Hepatocyte (in vitro differentiated cells): ENCODE results near the gene DUSP28. TPM values are rescaled to one million over a fixed set of nuclear protein-coding genes. Genes with fewer than 3 reads are reported as not detected.

Experiments
- DNase-seq: peaks from one replicate; pipeline ENCODE4 v3.0.0-alpha.2; 2016; ENCODE audit warnings: low spot score
- H2AFZ ChIP-seq: fragments of 200-600 bp; sonication (generic); 2 replicates; pipeline ENCODE4 v1.6.0; 2016; ENCODE audit warnings: antibody characterized with exemption, mild to moderate bottlenecking
- H3K27ac ChIP-seq: fragments of 200-600 bp; sonication (generic); 2 replicates; pipeline ENCODE4 v1.5.1; 2016; ENCODE audit warnings: mild to moderate bottlenecking
- H3K27me3 ChIP-seq: fragments of 200-600 bp; sonication (generic); 2 replicates; pipeline ENCODE4 v1.6.1; 2016
- H3K36me3 ChIP-seq: fragments of 200-600 bp; sonication (generic); replicated peaks from 2 replicates; pipeline ENCODE4 v1.5.1; 2016; ENCODE audit warnings: low read depth; ENCODE audit not compliant: insufficient read depth
- H3K4me1 ChIP-seq: fragments of 200-600 bp; sonication (generic); 2 replicates; pipeline ENCODE4 v1.5.1; 2016; ENCODE audit warnings: mild to moderate bottlenecking, moderate library complexity; ENCODE audit not compliant: insufficient read depth
- H3K4me2 ChIP-seq: fragments of 200-600 bp; sonication (generic); 2 replicates; pipeline ENCODE4 v1.6.0; 2016
- H3K4me3 ChIP-seq: fragments of 200-600 bp; sonication (generic); 2 replicates; pipeline ENCODE4 v1.5.1; 2016; ENCODE audit warnings: mild to moderate bottlenecking
- H3K79me2 ChIP-seq: fragments of 200-600 bp; sonication (generic); 2 replicates; pipeline ENCODE4 v1.6.0; 2017; ENCODE audit warnings: mild to moderate bottlenecking
- H3K9me2 ChIP-seq: fragments of 200-600 bp; sonication (generic); replicated peaks from 2 replicates; pipeline ENCODE4 v1.6.0; 2017; ENCODE audit warnings: mild to moderate bottlenecking; ENCODE audit not compliant: insufficient read depth
- H3K9me3 ChIP-seq: fragments of 200-600 bp; sonication (generic); 2 replicates; pipeline ENCODE4 v1.5.1; 2016; ENCODE audit warnings: low read depth, mild to moderate bottlenecking
- H4K20me1 ChIP-seq: fragments of 200-600 bp; sonication (generic); 2 replicates; pipeline ENCODE4 v1.6.0; 2016; ENCODE audit warnings: mild to moderate bottlenecking; ENCODE audit not compliant: insufficient read depth, poor library complexity, severe bottlenecking
- EZH2 ChIP-seq: fragments of 200-600 bp; sonication (generic); IDR thresholded peaks from 2 replicates; pipeline ENCODE4 v1.6.1; 2016; ENCODE audit warnings: antibody characterized with exemption, mild to moderate bottlenecking, borderline replicate concordance
- EZH2phosphoT487 ChIP-seq: fragments of 200-600 bp; sonication (generic); IDR thresholded peaks from one replicate; pipeline ENCODE4 v1.6.1; 2018; ENCODE audit warnings: antibody characterized with exemption, mild to moderate bottlenecking, low read depth, moderate library complexity; ENCODE audit not compliant: unreplicated experiment, severe bottlenecking
- WGBS: methylation state at CpG from one replicate; pipeline ENCODE4 v1.1.6; 2016; ENCODE audit warnings: low lambda C conversion rate; ENCODE audit errors: missing lambda C conversion rate; 5-methylcytosine and 5-hydroxymethylcytosine counted together
- polyA plus RNA-seq: library from polyadenylated mRNA; unstranded; fragments of >200 nt; fragmentation: Nextera tagmentation; extraction: Ambion mirVana; gene quantifications from 2 replicates; pipeline ENCODE4 v1.2.1, GENCODE V29; 2016
- total RNA-seq: library from RNA; depleted of rRNA; stranded (reverse); fragments of >200 nt; gene quantifications from 2 replicates; pipeline ENCODE4 v1.2.3, GENCODE V29; 2014
- TF ChIP-seq, protein P1 (sequence below): fragments of 200-600 bp; sonication (generic); IDR thresholded peaks from 2 replicates; pipeline ENCODE4 v1.5.1; 2016; ENCODE audit warnings: antibody characterized with exemption, mild to moderate bottlenecking; ENCODE audit not compliant: poor library complexity

DUSP28 gene
- total and polyA plus RNA-seq, 2 experiments from 2014 or later = 4.6 to 6.8 TPM

DNA sequence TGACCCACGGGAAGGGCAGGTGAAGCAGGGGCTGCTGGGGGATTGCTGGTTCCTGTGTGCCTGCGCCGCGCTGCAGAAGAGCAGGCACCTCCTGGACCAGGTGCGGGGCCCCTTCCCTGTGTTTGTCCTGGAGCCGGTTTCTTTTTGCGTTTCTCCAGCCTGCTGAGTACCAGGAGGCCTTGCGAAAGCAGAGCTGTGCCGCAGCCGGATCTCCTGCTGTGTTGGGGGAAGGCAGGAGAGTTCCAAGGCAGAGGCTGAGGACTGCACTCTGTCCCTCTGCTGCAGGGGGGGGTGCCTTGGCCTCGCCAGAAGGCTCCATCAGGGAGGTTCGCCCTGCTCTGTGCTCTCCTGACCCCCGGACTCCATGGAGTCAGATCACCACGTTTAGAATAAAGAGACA lies 29.2 kb downstream of the DUSP28 start:
- Histone ChIP-seq H4K20me1 (peaks cover 5% of the 10 kb centered on the region), H3K9me3 (no peaks in the 10 kb centered on the region), H3K4me1 (peaks cover 21% of the 10 kb centered on the region), H3K4me2 (no peak overlapping the region), H3K9me2 (no peaks in the 10 kb centered on the region), H3K36me3 (no peaks in the 10 kb centered on the region), H3K27ac (no peak overlapping the region), H3K4me3 (no peak overlapping the region), H2AFZ (no peak overlapping the region), H3K79me2 (peaks cover 59% of the 10 kb centered on the region), H3K27me3 (no peaks in the 10 kb centered on the region)
- DNase-seq = no peak
- no peak for TF ChIP-seq EZH2
- TF ChIP-seq EZH2phosphoT487 = no peak
- TF ChIP-seq, protein P1, sequence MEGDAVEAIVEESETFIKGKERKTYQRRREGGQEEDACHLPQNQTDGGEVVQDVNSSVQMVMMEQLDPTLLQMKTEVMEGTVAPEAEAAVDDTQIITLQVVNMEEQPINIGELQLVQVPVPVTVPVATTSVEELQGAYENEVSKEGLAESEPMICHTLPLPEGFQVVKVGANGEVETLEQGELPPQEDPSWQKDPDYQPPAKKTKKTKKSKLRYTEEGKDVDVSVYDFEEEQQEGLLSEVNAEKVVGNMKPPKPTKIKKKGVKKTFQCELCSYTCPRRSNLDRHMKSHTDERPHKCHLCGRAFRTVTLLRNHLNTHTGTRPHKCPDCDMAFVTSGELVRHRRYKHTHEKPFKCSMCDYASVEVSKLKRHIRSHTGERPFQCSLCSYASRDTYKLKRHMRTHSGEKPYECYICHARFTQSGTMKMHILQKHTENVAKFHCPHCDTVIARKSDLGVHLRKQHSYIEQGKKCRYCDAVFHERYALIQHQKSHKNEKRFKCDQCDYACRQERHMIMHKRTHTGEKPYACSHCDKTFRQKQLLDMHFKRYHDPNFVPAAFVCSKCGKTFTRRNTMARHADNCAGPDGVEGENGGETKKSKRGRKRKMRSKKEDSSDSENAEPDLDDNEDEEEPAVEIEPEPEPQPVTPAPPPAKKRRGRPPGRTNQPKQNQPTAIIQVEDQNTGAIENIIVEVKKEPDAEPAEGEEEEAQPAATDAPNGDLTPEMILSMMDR = no peak
- WGBS = 89% methylated on average over 14 of the region's 14 CpGs

DNA sequence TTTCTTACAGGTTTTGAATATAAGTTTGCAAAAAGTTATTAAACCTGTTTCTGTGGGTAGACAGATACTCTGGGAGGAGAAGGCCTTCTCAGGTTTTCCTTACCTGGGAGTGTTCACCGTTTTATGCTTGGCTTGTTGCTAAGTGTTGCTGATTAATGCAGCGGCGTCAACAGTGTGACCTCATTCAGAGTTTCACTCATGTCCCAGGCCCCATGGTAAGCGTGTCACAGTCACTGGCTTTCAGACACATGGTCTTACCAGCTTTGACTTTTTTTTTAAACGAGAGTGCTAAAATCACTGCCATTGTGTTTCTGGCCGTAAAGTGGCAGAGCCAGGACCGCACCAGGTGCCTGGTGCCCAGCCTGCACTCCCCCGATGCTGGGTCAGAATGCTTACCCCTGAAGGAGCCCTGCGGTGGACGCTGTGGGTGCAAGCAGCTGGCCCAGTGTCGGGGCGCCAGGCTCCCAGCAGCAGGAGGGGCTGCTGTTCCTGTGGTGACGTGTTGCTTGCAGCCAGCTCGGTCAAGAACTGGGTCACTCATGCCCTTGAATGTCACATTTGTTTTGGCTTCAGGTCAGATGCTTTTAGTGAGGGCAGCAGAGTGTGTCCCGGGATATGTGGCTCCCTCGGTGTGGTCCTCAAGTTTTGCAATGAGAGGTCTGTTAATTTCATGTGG lies 29.8 kb downstream of the DUSP28 start:
- TF ChIP-seq, protein P1 = no peak
- TF ChIP-seq EZH2 = no peak
- TF ChIP-seq EZH2phosphoT487 = no peak
- Histone ChIP-seq H2AFZ (no peak overlapping the region), H3K79me2 (peaks cover 53% of the 10 kb centered on the region), H4K20me1 (peaks cover 5% of the 10 kb centered on the region), H3K27me3 (no peaks in the 10 kb centered on the region), H3K4me2 (no peak overlapping the region), H3K27ac (no peak overlapping the region), H3K9me2 (no peaks in the 10 kb centered on the region), H3K36me3 (no peaks in the 10 kb centered on the region), H3K4me3 (no peak overlapping the region), H3K9me3 (no peaks in the 10 kb centered on the region), H3K4me1 (peaks cover 17% of the 10 kb centered on the region)
- 92% methylated on average over 16 of the region's 16 CpGs for WGBS
- no peak for DNase-seq

DNA sequence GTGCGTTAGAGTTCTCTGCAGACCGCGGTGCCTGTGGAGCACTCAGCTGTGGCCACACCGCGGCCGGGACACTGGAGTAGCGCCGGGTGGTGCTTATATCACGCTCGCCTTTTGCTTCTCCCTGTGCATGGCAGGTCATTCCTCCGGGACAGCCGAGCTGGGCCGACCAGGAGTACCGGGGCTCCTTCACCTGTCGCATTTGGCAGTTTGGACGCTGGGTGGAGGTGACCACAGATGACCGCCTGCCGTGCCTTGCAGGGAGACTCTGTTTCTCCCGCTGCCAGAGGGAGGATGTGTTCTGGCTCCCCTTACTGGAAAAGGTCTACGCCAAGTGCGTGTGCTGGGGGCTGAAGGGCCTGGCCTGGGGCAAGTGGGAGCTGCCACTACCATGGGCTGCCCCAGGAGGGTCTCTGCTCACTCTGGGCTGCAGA lies 30.5 kb downstream of the DUSP28 start:
- DNase-seq = no peak
- no peaks in the 10 kb centered on the region for H3K9me2 ChIP-seq
- peaks cover 10% of the 10 kb centered on the region for H3K4me1 ChIP-seq
- 96% methylated on average over 18 of the region's 21 CpGs for WGBS
- TF ChIP-seq, protein P1 = no peak
- no peak for TF ChIP-seq EZH2
- TF ChIP-seq EZH2phosphoT487 = no peak
- H4K20me1 ChIP-seq = peaks cover 5% of the 10 kb centered on the region
- H3K27ac ChIP-seq = no peak overlapping the region
- no peak overlapping the region for H3K4me2 ChIP-seq
- no peak overlapping the region for H3K4me3 ChIP-seq
- no peak overlapping the region for H2AFZ ChIP-seq
- no peaks in the 10 kb centered on the region for H3K27me3 ChIP-seq
- H3K36me3 ChIP-seq = no peaks in the 10 kb centered on the region
- peaks cover 46% of the 10 kb centered on the region for H3K79me2 ChIP-seq
- no peaks in the 10 kb centered on the region for H3K9me3 ChIP-seq
